ENCODE measurements around the gene TMEM17. TPM values are rescaled to one million over a fixed set of nuclear protein-coding genes. Genes with fewer than 3 reads are reported as not detected.
"Not testable (repeated sequence)": the region's sequence is repeated elsewhere in the genome, so short reads cannot be mapped to it uniquely, and the experiment has no call there.

TMEM17 gene
- total RNA-seq, 2 donors from 2014 or later = 2.3 to 3.3 TPM

DNA sequence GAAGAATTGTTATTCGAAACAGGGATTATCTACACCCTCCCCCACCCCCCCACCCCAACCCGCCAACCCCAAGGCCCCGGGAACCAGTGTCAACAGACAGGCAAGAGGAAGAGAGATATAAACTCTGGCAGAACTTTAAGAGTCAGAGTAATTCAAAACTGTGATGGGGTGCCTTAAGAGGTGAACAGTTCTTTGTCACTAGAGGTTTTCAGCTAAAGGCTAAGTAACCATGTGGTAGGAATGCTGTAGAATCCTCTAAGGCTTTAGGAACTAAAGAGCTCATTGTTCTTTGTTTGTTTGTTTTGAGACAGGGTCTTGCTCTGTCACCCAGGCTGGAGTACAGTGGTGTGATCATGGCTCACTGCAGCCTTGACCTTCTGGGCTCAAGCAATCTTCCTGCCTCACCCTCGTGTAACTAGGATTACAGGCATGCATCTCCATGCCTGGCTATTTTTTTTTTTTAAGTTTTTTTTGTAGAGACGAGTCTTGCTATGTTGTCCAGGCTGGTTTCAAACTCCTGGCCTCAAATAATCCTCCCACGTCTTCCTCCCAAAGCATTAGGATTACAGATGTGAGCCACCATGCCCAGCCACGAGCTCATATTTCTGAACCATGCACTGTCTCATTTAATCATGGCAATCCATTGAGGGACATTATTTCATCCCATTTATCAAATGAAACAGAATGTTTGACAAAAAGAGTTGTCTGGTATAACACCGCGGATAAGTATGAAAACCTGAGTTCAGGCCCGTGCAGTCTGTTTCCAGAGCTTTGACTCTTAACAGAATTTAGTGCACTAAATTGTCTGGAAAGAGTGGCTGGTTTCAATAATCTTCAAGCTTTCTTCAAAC is 20.8 kb upstream of the TMEM17 start:
- Histone ChIP-seq H3K36me3 (replicated peaks in 1 of 2; ENCODE audit: insufficient read depth in 1 of 2, low read depth in 2 of 2) (no peaks in the 10 kb centered on the region), H3K27me3 (no peaks in the 10 kb centered on the region), H3K4me3 (no peak overlapping the region), H3K27ac (peak overlapping the region in 3 of 4 donors; percentile 36 to 67 (median 54)), H3K9me3 (no peaks in the 10 kb centered on the region), H3K4me1 (peaks cover 40% of the 10 kb centered on the region)
- intact Hi-C loops (cut with DNase I) = no loop called here
- DNase-seq (no peak), ATAC-seq (peak; percentile 58)
- TF ChIP-seq POLR2A (IDR thresholded peaks at IDR 0.05) (no peak), CTCF (IDR thresholded peaks at IDR 0.05) (no peak)
- 50 to 55% methylated on average over 10 of the region's 10 CpGs for WGBS, 2 donors

- H3K27ac ChIP-seq = peak overlapping the region in 3 of 4 donors; percentile 36 to 67 (median 52)
- no peaks in the 10 kb centered on the region for H3K36me3 ChIP-seq (replicated peaks in 1 of 2; ENCODE audit: insufficient read depth in 1 of 2, low read depth in 2 of 2)
- H3K4me1 ChIP-seq = peaks cover 40% of the 10 kb centered on the region
- TF ChIP-seq CTCF (IDR thresholded peaks at IDR 0.05) (no peak), POLR2A (IDR thresholded peaks at IDR 0.05) (no peak)
- no peak for DNase-seq
- intact Hi-C loops (cut with DNase I) = no loop called here
- no peak overlapping the region for H3K4me3 ChIP-seq
- no peaks in the 10 kb centered on the region for H3K27me3 ChIP-seq
- H3K9me3 ChIP-seq = no peaks in the 10 kb centered on the region
- ATAC-seq = peak; percentile 49
These were observed 19.7 kb upstream of the TMEM17 start for GRCh38 chr2:62525549-62526269.

GRCh38 chr2:62524293-62524941 is 18.4 kb upstream of the TMEM17 start:
- no peak overlapping the region for H3K4me3 ChIP-seq
- H3K27me3 ChIP-seq = no peaks in the 10 kb centered on the region
- no peaks in the 10 kb centered on the region for H3K9me3 ChIP-seq
- intact Hi-C loops (cut with DNase I) = no loop called here
- H3K4me1 ChIP-seq = peaks cover 40% of the 10 kb centered on the region
- peak; percentile 38 for ATAC-seq
- TF ChIP-seq POLR2A (IDR thresholded peaks at IDR 0.05) (no peak), CTCF (IDR thresholded peaks at IDR 0.05) (no peak)
- H3K27ac ChIP-seq = peak overlapping the region in 1 of 4 donors; percentile 3
- DNase-seq = no peak
- WGBS, 2 donors = 38 to 52% methylated on average over 5 of the region's 5 CpGs
- no peaks in the 10 kb centered on the region for H3K36me3 ChIP-seq (replicated peaks in 1 of 2; ENCODE audit: insufficient read depth in 1 of 2, low read depth in 2 of 2)

DNA sequence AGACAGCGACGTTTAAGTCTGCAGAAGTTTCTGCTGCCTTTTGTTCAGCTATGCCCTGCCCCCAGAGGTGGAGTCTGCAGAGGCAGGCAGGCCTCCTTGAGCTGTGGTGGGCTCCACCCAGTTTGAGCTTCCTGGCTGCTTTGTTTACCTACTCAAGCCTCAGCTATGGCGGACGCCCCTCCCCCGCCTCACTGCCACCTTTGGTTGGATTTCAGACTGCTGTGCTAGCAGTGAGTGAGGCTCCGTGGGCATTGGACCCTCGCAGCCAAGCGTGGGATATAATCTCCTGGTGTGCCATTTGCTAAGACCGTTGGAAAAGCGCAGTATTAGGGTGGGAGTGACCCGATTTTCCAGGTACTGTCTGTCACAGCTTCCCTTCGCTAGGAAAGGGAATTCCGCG is 15.1 kb upstream of the TMEM17 start:
- peaks cover 22% of the 10 kb centered on the region for H3K4me1 ChIP-seq
- H3K27me3 ChIP-seq; H3K27ac ChIP-seq; H3K9me3 ChIP-seq; H3K36me3 ChIP-seq (replicated peaks in 1 of 2; ENCODE audit: insufficient read depth in 1 of 2, low read depth in 2 of 2); DNase-seq; H3K4me3 ChIP-seq; intact Hi-C loops (cut with DNase I); ATAC-seq: not testable (repeated sequence)
- 89 to 97% methylated on average over 9 to 14 of the region's 14 CpGs for WGBS, 2 donors

GRCh38 chr2:62512384-62512783 is 6.4 kb upstream of the TMEM17 start:
- intact Hi-C loops (cut with DNase I) = no loop called here
- H3K27me3 ChIP-seq = no peaks in the 10 kb centered on the region
- TF ChIP-seq POLR2A (IDR thresholded peaks at IDR 0.05) = no peak
- no peak for TF ChIP-seq CTCF (IDR thresholded peaks at IDR 0.05)

More at GRCh38 chr2:62512384-62512783, 6.4 kb upstream of the TMEM17 start:
- no peak overlapping the region for H3K27ac ChIP-seq
- no peaks in the 10 kb centered on the region for H3K9me3 ChIP-seq
- no peaks in the 10 kb centered on the region for H3K36me3 ChIP-seq (replicated peaks in 1 of 2; ENCODE audit: insufficient read depth in 1 of 2, low read depth in 2 of 2)
- 69 to 78% methylated on average over 4 of the region's 4 CpGs for WGBS, 2 donors
- no peak for ATAC-seq
- no peak overlapping the region for H3K4me3 ChIP-seq
- no peaks in the 10 kb centered on the region for H3K4me1 ChIP-seq
- no peak for DNase-seq
